Hepatocyte (in vitro differentiated cells): ENCODE results near the gene ADH4. TPM values are rescaled to one million over a fixed set of nuclear protein-coding genes. Genes with fewer than 3 reads are reported as not detected.

ENCODE experiments used
- DNase-seq: peaks from one replicate; pipeline ENCODE4 v3.0.0-alpha.2; 2016; ENCODE audit warnings: low spot score
- H2AFZ ChIP-seq: fragments of 200-600 bp; sonication (generic); 2 replicates; pipeline ENCODE4 v1.6.0; 2016; ENCODE audit warnings: antibody characterized with exemption, mild to moderate bottlenecking
- H3K27ac ChIP-seq: fragments of 200-600 bp; sonication (generic); 2 replicates; pipeline ENCODE4 v1.5.1; 2016; ENCODE audit warnings: mild to moderate bottlenecking
- H3K27me3 ChIP-seq: fragments of 200-600 bp; sonication (generic); 2 replicates; pipeline ENCODE4 v1.6.1; 2016
- H3K36me3 ChIP-seq: fragments of 200-600 bp; sonication (generic); replicated peaks from 2 replicates; pipeline ENCODE4 v1.5.1; 2016; ENCODE audit warnings: low read depth; ENCODE audit not compliant: insufficient read depth
- H3K4me1 ChIP-seq: fragments of 200-600 bp; sonication (generic); 2 replicates; pipeline ENCODE4 v1.5.1; 2016; ENCODE audit warnings: mild to moderate bottlenecking, moderate library complexity; ENCODE audit not compliant: insufficient read depth
- H3K4me2 ChIP-seq: fragments of 200-600 bp; sonication (generic); 2 replicates; pipeline ENCODE4 v1.6.0; 2016
- H3K4me3 ChIP-seq: fragments of 200-600 bp; sonication (generic); 2 replicates; pipeline ENCODE4 v1.5.1; 2016; ENCODE audit warnings: mild to moderate bottlenecking
- H3K79me2 ChIP-seq: fragments of 200-600 bp; sonication (generic); 2 replicates; pipeline ENCODE4 v1.6.0; 2017; ENCODE audit warnings: mild to moderate bottlenecking
- H3K9me2 ChIP-seq: fragments of 200-600 bp; sonication (generic); replicated peaks from 2 replicates; pipeline ENCODE4 v1.6.0; 2017; ENCODE audit warnings: mild to moderate bottlenecking; ENCODE audit not compliant: insufficient read depth
- H3K9me3 ChIP-seq: fragments of 200-600 bp; sonication (generic); 2 replicates; pipeline ENCODE4 v1.5.1; 2016; ENCODE audit warnings: low read depth, mild to moderate bottlenecking
- H4K20me1 ChIP-seq: fragments of 200-600 bp; sonication (generic); 2 replicates; pipeline ENCODE4 v1.6.0; 2016; ENCODE audit warnings: mild to moderate bottlenecking; ENCODE audit not compliant: insufficient read depth, poor library complexity, severe bottlenecking
- EZH2 ChIP-seq: fragments of 200-600 bp; sonication (generic); IDR thresholded peaks from 2 replicates; pipeline ENCODE4 v1.6.1; 2016; ENCODE audit warnings: antibody characterized with exemption, mild to moderate bottlenecking, borderline replicate concordance
- EZH2phosphoT487 ChIP-seq: fragments of 200-600 bp; sonication (generic); IDR thresholded peaks from one replicate; pipeline ENCODE4 v1.6.1; 2018; ENCODE audit warnings: antibody characterized with exemption, mild to moderate bottlenecking, low read depth, moderate library complexity; ENCODE audit not compliant: unreplicated experiment, severe bottlenecking
- WGBS: methylation state at CpG from one replicate; pipeline ENCODE4 v1.1.6; 2016; ENCODE audit warnings: low lambda C conversion rate; ENCODE audit errors: missing lambda C conversion rate; 5-methylcytosine and 5-hydroxymethylcytosine counted together
- polyA plus RNA-seq: library from polyadenylated mRNA; unstranded; fragments of >200 nt; fragmentation: Nextera tagmentation; extraction: Ambion mirVana; gene quantifications from 2 replicates; pipeline ENCODE4 v1.2.1, GENCODE V29; 2016
- total RNA-seq: library from RNA; depleted of rRNA; stranded (reverse); fragments of >200 nt; gene quantifications from 2 replicates; pipeline ENCODE4 v1.2.3, GENCODE V29; 2014
- TF ChIP-seq, protein P1 (sequence below): fragments of 200-600 bp; sonication (generic); IDR thresholded peaks from 2 replicates; pipeline ENCODE4 v1.5.1; 2016; ENCODE audit warnings: antibody characterized with exemption, mild to moderate bottlenecking; ENCODE audit not compliant: poor library complexity

Gene ADH4
- total and polyA plus RNA-seq, 2 experiments from 2014 or later = 11.0 to 23.5 TPM

DNA sequence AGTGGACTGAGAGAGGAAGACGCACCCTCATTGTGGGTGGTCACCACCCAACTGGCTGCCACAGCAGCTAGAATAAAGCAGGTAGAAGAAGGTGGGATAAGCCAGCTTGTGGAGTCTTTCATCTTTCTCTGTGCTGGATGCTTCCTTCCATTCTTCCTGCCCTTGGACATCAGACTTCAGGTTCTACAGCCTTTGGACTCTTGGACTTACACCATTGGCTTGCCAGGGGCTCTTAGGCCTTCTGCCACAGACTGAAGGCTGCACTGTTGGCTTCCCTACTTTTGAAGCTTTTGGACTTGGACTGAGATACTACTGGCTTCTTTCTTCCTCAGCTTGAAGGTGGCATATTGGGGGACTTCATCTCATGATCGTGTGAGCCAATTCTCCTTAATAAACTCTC is 41.5 kb upstream of the ADH4 start:
- no peak overlapping the region for H3K4me3 ChIP-seq
- no peak overlapping the region for H3K4me2 ChIP-seq
- H3K9me3 ChIP-seq = no peaks in the 10 kb centered on the region
- no peak for DNase-seq
- H3K9me2 ChIP-seq = no peaks in the 10 kb centered on the region
- WGBS = 98% methylated on average over 2 of the region's 2 CpGs
- no peaks in the 10 kb centered on the region for H4K20me1 ChIP-seq
- H3K4me1 ChIP-seq = no peaks in the 10 kb centered on the region
- H3K27me3 ChIP-seq = no peaks in the 10 kb centered on the region
- no peak for TF ChIP-seq EZH2phosphoT487
- TF ChIP-seq, protein P1, sequence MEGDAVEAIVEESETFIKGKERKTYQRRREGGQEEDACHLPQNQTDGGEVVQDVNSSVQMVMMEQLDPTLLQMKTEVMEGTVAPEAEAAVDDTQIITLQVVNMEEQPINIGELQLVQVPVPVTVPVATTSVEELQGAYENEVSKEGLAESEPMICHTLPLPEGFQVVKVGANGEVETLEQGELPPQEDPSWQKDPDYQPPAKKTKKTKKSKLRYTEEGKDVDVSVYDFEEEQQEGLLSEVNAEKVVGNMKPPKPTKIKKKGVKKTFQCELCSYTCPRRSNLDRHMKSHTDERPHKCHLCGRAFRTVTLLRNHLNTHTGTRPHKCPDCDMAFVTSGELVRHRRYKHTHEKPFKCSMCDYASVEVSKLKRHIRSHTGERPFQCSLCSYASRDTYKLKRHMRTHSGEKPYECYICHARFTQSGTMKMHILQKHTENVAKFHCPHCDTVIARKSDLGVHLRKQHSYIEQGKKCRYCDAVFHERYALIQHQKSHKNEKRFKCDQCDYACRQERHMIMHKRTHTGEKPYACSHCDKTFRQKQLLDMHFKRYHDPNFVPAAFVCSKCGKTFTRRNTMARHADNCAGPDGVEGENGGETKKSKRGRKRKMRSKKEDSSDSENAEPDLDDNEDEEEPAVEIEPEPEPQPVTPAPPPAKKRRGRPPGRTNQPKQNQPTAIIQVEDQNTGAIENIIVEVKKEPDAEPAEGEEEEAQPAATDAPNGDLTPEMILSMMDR = no peak
- no peak overlapping the region for H3K27ac ChIP-seq
- H2AFZ ChIP-seq = no peak overlapping the region
- H3K79me2 ChIP-seq = no peaks in the 10 kb centered on the region
- no peaks in the 10 kb centered on the region for H3K36me3 ChIP-seq

DNA sequence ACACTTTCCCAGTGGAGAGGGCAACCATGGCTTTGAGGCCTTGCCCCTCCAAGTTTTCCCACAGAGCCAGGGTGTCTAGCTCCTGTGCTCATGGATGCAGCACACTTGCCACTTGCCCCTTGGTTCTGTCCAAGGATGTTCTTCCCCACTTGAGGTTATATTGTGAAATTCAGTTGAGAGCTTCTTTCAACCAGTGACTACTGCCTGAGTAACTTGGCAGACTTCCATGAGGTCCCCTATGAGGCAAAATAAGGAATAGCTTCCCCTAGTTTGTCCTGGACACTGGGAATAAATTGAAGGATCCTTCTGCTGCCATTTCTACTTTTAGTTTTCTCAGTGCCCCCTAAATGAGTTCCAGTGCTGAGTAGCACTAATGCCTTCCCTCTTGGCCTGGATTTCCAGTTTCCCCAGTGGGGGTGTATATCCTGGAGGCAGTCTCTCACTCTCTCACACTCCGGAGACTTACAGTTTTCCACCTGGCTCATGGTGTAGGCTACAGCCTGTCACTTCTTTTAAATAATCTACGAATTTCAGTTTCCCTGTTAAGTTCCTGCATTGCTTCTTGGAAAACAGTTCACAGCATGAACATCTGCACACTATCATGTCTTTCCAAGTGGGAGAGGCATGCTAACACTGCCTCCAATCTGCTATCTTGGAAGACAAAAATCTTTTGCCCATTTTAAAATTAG is 36.4 kb upstream of the ADH4 start:
- no peak overlapping the region for H3K4me2 ChIP-seq
- no peak overlapping the region for H3K27ac ChIP-seq
- H2AFZ ChIP-seq = no peak overlapping the region
- H4K20me1 ChIP-seq = no peaks in the 10 kb centered on the region
- no peaks in the 10 kb centered on the region for H3K4me1 ChIP-seq
- H3K27me3 ChIP-seq = no peaks in the 10 kb centered on the region
- no peaks in the 10 kb centered on the region for H3K79me2 ChIP-seq
- H3K4me3 ChIP-seq = no peak overlapping the region
- no peak for TF ChIP-seq EZH2phosphoT487
- TF ChIP-seq, protein P1 = no peak
- TF ChIP-seq EZH2 = no peak
- H3K9me3 ChIP-seq = no peaks in the 10 kb centered on the region
- H3K36me3 ChIP-seq = no peaks in the 10 kb centered on the region
- DNase-seq = peak; percentile 26
- WGBS = 63% methylated on average over 2 of the region's 2 CpGs
- H3K9me2 ChIP-seq = no peaks in the 10 kb centered on the region

DNA sequence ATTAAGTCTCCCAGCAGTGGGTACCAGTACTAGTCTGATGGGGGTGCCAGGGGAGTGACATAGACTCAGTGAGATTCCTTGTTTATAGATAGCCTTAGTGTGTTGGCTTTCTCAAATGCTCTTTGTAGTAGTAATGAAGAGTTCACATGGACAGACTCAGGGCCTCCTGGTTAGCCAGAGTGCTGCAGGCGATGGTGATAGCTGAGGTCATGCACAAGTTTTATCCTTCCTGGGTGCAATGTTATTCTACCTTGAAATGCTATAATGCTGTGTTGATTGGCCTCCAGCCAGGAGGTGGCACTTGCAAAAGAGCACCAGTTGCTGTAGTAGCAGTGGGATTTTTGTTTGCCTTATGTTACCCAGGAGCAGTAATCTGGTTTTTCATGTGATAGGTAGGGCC is 35.5 kb upstream of the ADH4 start:
- Histone ChIP-seq H3K9me2 (no peaks in the 10 kb centered on the region), H3K79me2 (no peaks in the 10 kb centered on the region), H3K27ac (no peak overlapping the region), H4K20me1 (no peaks in the 10 kb centered on the region), H3K36me3 (no peaks in the 10 kb centered on the region), H3K4me2 (no peak overlapping the region), H3K4me3 (no peak overlapping the region), H3K4me1 (no peaks in the 10 kb centered on the region), H3K27me3 (no peaks in the 10 kb centered on the region), H3K9me3 (no peaks in the 10 kb centered on the region), H2AFZ (no peak overlapping the region)
- DNase-seq = no peak
- TF ChIP-seq, protein P1 = no peak
- TF ChIP-seq EZH2phosphoT487 (no peak), EZH2 (no peak)
- WGBS = 89% methylated on average over 1 of the region's 1 CpG
